GM18498 (cell line): Measurements from ENCODE around the gene BCKDHB.

Source experiments
- ATAC-seq: cut with Tn5 transposase; IDR thresholded peaks from one replicate; pipeline ENCODE4 v1.9.1; 2021; ENCODE audit warnings: mild to moderate bottlenecking, moderate library complexity; ENCODE audit not compliant: unreplicated experiment

BCKDHB gene

GRCh38 chr6:80148220-80148619, 41.7 kb downstream of the BCKDHB start:
- ATAC-seq: peak; percentile 43

- no peak for ATAC-seq
These were observed 45.2 kb downstream of the BCKDHB start for GRCh38 chr6:80151635-80152034.

GRCh38 chr6:80154160-80154559, 47.7 kb downstream of the BCKDHB start:
- no peak for ATAC-seq

- no peak for ATAC-seq
These were observed 49.8 kb downstream of the BCKDHB start for GRCh38 chr6:80156221-80156620.

GRCh38 chr6:80158478-80158989, 52.1 kb downstream of the BCKDHB start:
- no peak for ATAC-seq

GRCh38 chr6:80161434-80161833, 55.0 kb downstream of the BCKDHB start:
- ATAC-seq: no peak

- ATAC-seq: peak; percentile 75
These were observed 57.3 kb downstream of the BCKDHB start for GRCh38 chr6:80163754-80164187.

GRCh38 chr6:80165143-80165542, 58.7 kb downstream of the BCKDHB start:
- peak; percentile 94 for ATAC-seq

GRCh38 chr6:80165819-80166218, 59.3 kb downstream of the BCKDHB start:
- no peak for ATAC-seq

GRCh38 chr6:80170433-80170832, 64.0 kb downstream of the BCKDHB start:
- no peak for ATAC-seq

GRCh38 chr6:80173411-80173810, 66.9 kb downstream of the BCKDHB start:
- no peak for ATAC-seq

- ATAC-seq: peak; percentile 57
These were observed 68.6 kb downstream of the BCKDHB start for GRCh38 chr6:80174900-80175572.

GRCh38 chr6:80179695-80180094, 73.2 kb downstream of the BCKDHB start:
- ATAC-seq: no peak

- peak; percentile 69 for ATAC-seq
These were observed 75.0 kb downstream of the BCKDHB start for GRCh38 chr6:80181352-80182081.

- no peak for ATAC-seq
These were observed 75.8 kb downstream of the BCKDHB start for GRCh38 chr6:80182308-80182707.

GRCh38 chr6:80183019-80183795, 76.7 kb downstream of the BCKDHB start:
- ATAC-seq: no peak

GRCh38 chr6:80185492-80185891, 79.0 kb downstream of the BCKDHB start:
- ATAC-seq: no peak

- ATAC-seq: no peak
These were observed 79.6 kb downstream of the BCKDHB start for GRCh38 chr6:80186082-80186481.

- ATAC-seq: no peak
These were observed 90.4 kb downstream of the BCKDHB start for GRCh38 chr6:80196906-80197305.

GRCh38 chr6:80197474-80197873, 91.0 kb downstream of the BCKDHB start:
- no peak for ATAC-seq

GRCh38 chr6:80197986-80198385, 91.5 kb downstream of the BCKDHB start:
- ATAC-seq: no peak
